Lower lobe of right lung (tissue), 2 donors: ENCODE data around the gene DRD2. TPM values are rescaled to one million over a fixed set of nuclear protein-coding genes. Genes with fewer than 3 reads are reported as not detected.

ENCODE experiments used
- ATAC-seq, 2 donors: fragments of 200-7000 bp; cut with Tn5 transposase; one replicate each; pipeline ENCODE4 v1.9.1; 2020 to 2022; ENCODE audit warnings: mild to moderate bottlenecking in 2 of 2, moderate library complexity in 2 of 2
- DNase-seq: peaks from one replicate; pipeline ENCODE4 v3.0.0-alpha.2; 2020
- H3K27ac ChIP-seq: fragments of 200-600 bp; one replicate; pipeline ENCODE4 v1.8.0; 2022
- H3K27me3 ChIP-seq: fragments of 200-600 bp; one replicate; pipeline ENCODE4 v1.8.0; 2022; ENCODE audit warnings: low read depth
- H3K36me3 ChIP-seq: fragments of 200-600 bp; one replicate; pipeline ENCODE4 v1.8.0; 2022; ENCODE audit warnings: mild to moderate bottlenecking
- H3K4me1 ChIP-seq: fragments of 200-600 bp; one replicate; pipeline ENCODE4 v1.8.0; 2022
- H3K4me3 ChIP-seq: fragments of 200-600 bp; one replicate; pipeline ENCODE4 v1.8.0; 2022; ENCODE audit warnings: mild to moderate bottlenecking
- H3K9me3 ChIP-seq: fragments of 200-600 bp; one replicate; pipeline ENCODE4 v1.8.0; 2022
- intact Hi-C: fragments of 100-400 bp; cut with DNase I; formaldehyde crosslinking; loops from one replicate; pipeline ENCODE4 v1.11.0; 2022
- total RNA-seq: library from RNA; stranded (reverse); fragmentation: NEBNext Ultra II Directional; extraction: Animal tissue kit (Norgen Biotek cat#: 25700); gene quantifications from one replicate; pipeline ENCODE4 v1.2.1, GENCODE V29; 2021
- TF ChIP-seq, protein P1 (sequence below): fragments of 200-600 bp; IDR thresholded peaks from one replicate; pipeline ENCODE4 v1.8.0; 2022; ENCODE audit warnings: antibody characterized with exemption, mild to moderate bottlenecking
- donor health status: DM: no; HTN: yes; CAD: no; lungs with severe emphysema.

Gene DRD2
- total RNA-seq, 1 donor from 2014 or later = not detected

GRCh38 chr11:113410414-113411135 lies 64.6 kb downstream of the DRD2 start:
- H3K36me3 ChIP-seq = no peaks in the 10 kb centered on the region
- H3K27ac ChIP-seq = no peak overlapping the region
- TF ChIP-seq, protein P1, sequence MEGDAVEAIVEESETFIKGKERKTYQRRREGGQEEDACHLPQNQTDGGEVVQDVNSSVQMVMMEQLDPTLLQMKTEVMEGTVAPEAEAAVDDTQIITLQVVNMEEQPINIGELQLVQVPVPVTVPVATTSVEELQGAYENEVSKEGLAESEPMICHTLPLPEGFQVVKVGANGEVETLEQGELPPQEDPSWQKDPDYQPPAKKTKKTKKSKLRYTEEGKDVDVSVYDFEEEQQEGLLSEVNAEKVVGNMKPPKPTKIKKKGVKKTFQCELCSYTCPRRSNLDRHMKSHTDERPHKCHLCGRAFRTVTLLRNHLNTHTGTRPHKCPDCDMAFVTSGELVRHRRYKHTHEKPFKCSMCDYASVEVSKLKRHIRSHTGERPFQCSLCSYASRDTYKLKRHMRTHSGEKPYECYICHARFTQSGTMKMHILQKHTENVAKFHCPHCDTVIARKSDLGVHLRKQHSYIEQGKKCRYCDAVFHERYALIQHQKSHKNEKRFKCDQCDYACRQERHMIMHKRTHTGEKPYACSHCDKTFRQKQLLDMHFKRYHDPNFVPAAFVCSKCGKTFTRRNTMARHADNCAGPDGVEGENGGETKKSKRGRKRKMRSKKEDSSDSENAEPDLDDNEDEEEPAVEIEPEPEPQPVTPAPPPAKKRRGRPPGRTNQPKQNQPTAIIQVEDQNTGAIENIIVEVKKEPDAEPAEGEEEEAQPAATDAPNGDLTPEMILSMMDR = no peak
- ATAC-seq = no peak
- no peaks in the 10 kb centered on the region for H3K4me1 ChIP-seq
- H3K9me3 ChIP-seq = no peaks in the 10 kb centered on the region
- no peak for DNase-seq
- no peak overlapping the region for H3K4me3 ChIP-seq
- H3K27me3 ChIP-seq = no peaks in the 10 kb centered on the region
- intact Hi-C loops = no loop called here

DNA sequence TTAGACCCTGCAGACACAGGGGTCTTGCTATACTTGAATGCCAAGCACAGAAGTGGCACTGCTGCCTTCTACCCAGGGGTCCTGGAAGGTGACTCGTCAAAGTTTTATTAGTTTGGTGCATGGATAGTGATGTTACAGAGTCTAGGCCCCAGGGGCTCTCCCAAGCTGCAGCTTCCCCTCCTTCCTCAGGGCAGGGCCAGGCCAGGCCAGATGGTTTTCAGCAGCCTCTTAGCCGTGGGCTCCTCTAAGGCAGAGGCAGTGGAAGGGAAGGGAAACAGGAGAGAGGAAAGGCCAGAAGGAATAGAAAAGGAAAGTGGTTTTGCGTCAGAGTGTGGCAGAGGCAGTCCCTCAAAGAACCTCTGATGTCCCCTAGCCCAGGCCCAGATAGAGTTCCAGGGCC lies 65.7 kb downstream of the DRD2 start:
- H3K4me3 ChIP-seq = no peak overlapping the region
- DNase-seq = no peak
- TF ChIP-seq, protein P1 = no peak
- H3K9me3 ChIP-seq = no peaks in the 10 kb centered on the region
- H3K27me3 ChIP-seq = no peaks in the 10 kb centered on the region
- intact Hi-C loops = no loop called here
- no peak overlapping the region for H3K27ac ChIP-seq
- H3K4me1 ChIP-seq = no peaks in the 10 kb centered on the region
- no peak for ATAC-seq
- no peaks in the 10 kb centered on the region for H3K36me3 ChIP-seq

DNA sequence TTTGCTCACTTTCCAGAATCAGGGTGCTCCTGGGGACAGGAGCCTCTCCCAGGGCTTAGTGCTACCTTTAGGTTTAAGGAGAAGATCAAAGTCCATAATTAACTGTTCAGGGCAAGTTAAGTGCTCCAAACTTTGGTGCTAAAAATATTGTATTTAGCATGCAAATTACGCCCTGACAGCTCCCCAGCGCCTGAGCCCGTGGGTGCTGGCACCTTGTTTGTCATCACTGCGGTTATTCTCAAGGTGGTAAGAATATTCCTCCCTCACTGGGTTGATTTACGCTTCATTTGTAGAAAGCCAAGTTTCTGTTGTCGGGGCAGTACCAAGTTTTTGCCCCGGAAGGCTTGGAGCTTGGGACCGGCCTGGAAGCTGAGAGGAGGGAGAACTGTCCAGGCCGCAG lies 66.3 kb downstream of the DRD2 start:
- H3K36me3 ChIP-seq = no peaks in the 10 kb centered on the region
- H3K27ac ChIP-seq = no peak overlapping the region
- intact Hi-C loops = no loop called here
- H3K27me3 ChIP-seq = no peaks in the 10 kb centered on the region
- ATAC-seq (no peak), DNase-seq (no peak)
- TF ChIP-seq, protein P1 = no peak
- H3K4me1 ChIP-seq = no peaks in the 10 kb centered on the region
- H3K4me3 ChIP-seq = no peak overlapping the region
- H3K9me3 ChIP-seq = no peaks in the 10 kb centered on the region

- no peaks in the 10 kb centered on the region for H3K9me3 ChIP-seq
- no peaks in the 10 kb centered on the region for H3K4me1 ChIP-seq
- intact Hi-C loops = no loop called here
- H3K27ac ChIP-seq = no peak overlapping the region
- H3K36me3 ChIP-seq = no peaks in the 10 kb centered on the region
- DNase-seq (no peak), ATAC-seq (no peak)
- TF ChIP-seq, protein P1 = no peak
- no peak overlapping the region for H3K4me3 ChIP-seq
- H3K27me3 ChIP-seq = no peaks in the 10 kb centered on the region
Observed at GRCh38 chr11:113408206-113408605, 67.0 kb downstream of the DRD2 start.

GRCh38 chr11:113407163-113407562 lies 68.0 kb downstream of the DRD2 start:
- Histone ChIP-seq H3K27ac (no peak overlapping the region), H3K4me3 (no peak overlapping the region), H3K36me3 (no peaks in the 10 kb centered on the region), H3K9me3 (no peaks in the 10 kb centered on the region), H3K4me1 (no peaks in the 10 kb centered on the region), H3K27me3 (no peaks in the 10 kb centered on the region)
- TF ChIP-seq, protein P1 = no peak
- DNase-seq (no peak), ATAC-seq (no peak)
- intact Hi-C loops = no loop called here
